HG02678 (cell line): Measurements from ENCODE around the gene PRKX.
"Not testable (repeated sequence)": the region's sequence is repeated elsewhere in the genome, so short reads cannot be mapped to it uniquely, and the experiment has no call there.

Experiments
- ATAC-seq: cut with Tn5 transposase; IDR thresholded peaks from one replicate; pipeline ENCODE4 v1.9.1; 2021; ENCODE audit warnings: mild to moderate bottlenecking, moderate library complexity; ENCODE audit not compliant: unreplicated experiment

PRKX gene

DNA sequence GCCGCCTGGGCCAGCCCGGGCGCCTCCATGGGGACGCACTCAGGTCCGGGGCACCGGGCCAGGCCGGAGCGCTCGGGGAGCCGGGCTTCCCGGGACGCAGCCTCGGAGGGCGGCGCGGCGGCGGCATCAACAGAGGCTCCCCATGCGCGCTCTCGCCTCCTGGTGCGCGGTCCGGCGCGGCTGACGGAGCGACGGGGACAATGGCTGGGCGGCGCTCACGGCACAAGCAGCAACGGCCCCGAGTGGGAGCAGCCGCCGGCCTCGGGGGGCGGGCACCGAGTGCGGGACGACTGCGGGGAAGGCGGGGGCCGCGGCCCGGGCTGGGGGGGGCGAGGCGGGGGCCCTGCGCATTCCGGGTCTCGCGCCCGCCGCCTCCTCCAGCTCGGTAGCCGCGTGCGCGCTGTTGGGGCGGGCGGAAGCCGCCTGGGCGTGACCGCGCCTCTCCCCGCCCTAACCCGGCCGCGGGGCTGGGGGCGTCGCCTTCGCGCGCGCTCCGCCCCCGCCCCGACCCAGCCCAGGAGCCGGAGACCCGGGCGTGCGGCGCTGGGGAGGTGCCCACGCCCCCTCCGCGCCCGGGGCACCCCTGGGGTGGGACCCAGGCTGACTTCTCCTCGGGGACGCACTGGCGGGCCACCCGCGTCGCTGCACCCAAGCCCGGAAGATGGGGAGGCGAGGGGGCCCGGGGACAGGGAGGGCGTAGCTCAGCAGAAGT lies at the start of gene PRKX:
Gene PRKX (minus strand): TSS at position 425 of the 712 bp plus-strand sequence. CDS start 396 bp downstream, at position 29.
- ATAC-seq, result peak; percentile 77

DNA sequence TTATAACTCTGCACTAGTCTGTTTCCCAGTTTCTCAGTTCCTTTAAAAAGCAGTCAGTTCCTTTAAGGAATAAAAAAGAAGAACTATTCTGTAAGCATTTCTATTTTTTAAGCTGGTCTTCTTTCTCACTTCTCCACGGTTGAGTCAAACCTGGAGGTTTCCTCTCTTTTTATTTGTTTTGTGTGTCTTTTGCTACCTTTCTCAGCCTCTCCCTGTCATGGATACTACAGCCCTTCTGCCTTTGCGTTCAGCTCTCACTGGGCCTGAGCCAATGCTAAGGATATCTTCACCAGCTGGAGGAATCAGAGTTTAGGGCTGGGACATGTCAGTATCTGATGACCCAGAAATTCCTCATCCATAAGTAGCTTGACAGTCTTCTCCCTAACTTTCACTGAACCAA lies 49.7 kb upstream of the PRKX start:
- ATAC-seq, result no peak

DNA sequence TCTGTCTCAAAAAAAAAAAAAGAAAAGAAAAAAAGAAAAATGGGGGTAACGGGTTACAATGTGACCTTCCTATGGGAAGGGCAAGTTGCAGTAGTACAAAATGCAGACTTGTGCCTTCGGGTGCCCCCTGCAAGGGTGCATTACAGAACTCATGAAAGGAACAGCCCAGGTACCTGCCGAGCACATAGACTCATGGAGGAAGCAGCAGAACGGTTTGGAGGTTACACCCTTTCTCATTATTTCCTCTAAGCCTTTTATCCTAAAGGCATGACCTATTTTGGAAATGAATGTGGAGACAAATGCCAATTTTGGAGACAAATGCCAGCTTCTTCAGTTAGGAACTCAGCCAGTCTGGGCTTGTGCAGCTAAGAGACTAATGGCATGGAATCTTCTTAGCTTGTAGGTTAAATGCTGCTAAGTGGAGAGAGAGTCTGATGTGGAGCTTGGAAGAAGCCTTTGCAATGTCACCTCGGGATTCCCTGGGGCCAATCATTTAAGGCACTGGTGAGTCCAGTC lies 44.1 kb upstream of the PRKX start:
- no peak for ATAC-seq

DNA sequence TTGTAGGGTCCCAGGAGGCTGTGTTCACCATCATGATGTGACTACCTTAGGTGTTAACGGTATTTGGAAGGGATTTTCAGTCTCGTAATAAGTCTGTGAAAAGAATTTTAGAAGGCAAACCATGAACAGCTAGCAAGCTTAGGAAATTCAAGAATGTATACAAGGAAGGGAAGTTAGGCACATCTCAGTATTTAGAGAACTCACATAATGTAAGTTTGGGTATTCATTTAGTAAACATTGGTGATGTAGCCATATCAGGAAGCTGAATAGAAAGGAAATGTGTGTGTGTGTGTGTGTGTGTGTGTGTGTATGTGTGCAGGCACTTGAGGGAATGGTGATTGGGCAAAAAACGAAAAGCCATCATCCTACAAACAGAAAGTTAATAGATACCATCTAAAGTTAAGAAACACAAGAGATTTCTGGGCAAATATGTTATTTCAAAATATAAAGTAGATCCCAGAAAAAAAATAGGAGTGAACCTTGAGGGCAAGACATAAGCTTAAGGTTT lies 34.7 kb upstream of the PRKX start:
- ATAC-seq, result no peak

DNA sequence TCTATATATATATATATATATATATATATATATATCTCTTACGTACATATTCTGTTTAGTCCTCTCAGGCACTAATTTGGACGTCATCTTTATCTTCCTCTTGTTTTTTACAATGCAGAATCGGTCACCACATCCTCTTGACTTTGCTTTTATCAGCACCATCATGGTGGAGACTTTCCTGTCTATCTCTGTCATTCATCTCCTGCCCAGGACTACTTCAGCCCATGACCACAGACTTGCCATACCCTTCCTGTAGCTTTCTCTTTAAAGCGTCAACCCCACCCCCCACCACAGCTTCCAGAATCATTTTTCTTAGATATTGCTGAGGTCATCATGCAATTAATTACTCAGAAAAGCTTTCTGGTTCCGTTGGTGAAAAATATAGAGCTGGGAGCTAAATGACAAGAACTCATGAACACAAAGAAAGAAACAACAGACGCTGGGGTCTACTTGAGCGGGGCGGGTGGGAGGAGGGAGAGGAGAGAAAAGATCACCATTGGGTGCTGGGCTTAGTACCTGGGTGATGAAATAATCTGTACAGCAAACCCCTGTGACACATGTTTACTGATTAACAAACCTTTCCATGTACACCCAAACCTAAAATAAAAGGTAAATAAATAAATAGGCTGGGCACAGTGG lies 30.5 kb upstream of the PRKX start:
- ATAC-seq, result no peak

DNA sequence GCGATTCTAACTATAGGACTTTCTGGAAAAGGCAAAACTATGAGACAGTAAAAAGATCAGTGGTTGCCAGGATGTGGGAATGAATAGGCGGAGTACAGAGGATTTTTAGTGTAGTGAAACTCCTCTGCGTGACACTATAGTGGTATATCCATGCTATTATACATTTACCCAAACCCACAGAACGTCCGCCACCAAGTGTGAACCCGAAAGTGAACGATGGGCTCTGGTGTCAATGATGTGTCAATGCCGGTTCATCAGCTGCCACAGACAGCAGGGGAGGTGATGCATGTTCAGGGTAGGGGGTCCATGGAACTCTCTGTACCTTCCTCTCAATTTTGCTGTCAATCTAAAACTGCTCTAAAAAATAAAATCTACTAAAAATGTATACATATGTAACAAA lies 27.5 kb upstream of the PRKX start:
- not testable (repeated sequence) for ATAC-seq

DNA sequence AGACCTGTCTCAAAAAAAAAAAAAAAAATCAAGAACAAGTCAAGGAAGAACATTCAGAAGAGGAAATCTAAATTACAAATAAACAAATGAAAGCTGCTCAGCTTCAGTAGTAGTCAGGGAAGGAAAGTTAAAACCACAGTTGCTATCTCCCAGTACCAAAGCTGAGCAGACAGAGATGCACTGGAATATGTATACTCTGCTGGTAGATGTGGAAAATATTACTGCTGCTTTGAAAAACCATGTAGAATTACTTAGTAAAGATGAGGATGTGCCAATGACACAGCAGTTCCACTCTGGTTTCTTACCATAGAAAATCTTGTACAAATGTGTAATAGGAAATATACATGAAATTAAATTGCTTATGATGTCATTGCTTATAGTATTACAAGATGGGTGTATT lies 25.1 kb upstream of the PRKX start:
- no peak for ATAC-seq

DNA sequence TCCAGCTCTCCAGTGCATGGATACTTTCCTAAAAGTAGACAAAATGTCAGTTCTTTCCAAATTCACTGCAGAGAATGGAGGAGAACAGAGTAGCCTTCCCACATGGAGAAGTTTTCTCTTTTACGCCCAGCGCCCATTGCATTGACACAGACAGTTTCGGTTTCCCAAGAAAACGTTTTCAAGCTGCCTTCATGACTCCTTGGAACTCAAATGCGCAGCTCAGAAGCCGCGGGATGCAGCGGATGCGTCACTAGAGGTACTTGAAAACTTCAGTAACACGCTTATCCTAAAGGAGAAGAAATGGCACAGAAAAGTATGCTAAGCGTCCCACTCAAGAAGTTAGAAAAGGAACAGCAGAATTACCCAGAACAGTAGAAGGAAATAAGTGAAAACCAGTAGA lies 23.1 kb upstream of the PRKX start:
- ATAC-seq, result not testable (repeated sequence)

DNA sequence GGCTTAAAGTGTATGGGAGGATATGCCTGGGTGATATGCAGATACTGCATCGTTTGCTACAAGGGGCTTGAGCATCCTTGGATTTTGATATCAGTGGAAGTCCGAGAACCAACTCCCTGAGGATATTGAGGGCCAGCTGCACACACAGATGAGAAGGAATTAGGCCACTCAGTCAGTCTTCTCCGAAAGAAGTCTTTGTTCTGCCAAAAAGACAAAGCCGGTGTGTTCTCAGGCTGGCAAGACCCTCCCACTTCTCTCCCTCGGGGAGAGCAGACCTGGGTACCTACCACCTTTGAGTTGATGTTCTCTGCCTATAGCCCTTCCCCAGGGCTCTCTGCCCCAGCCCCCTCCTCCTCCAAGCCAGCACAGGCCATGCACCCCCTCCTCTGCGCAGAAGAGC lies 22.4 kb upstream of the PRKX start:
- ATAC-seq, result not testable (repeated sequence)

DNA sequence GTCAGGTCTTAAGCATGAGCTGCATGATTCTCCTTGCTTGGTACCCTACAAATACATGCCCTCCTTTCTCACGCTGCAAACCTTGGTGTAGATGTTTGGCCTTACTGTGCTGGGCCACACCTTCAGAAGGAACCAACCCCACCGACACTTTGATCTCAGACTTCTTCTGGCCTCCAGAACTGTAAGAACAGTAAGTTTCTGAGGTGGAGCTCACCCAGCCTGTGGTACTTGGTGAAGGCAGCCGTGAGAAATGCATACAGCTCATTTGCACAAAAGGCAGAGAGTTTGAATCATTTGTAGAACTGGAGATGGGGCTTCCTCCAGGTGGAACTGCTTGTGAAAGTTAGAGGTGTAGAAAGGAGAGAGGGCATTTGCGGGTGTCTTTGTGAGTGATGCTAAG lies 21.0 kb upstream of the PRKX start:
- ATAC-seq, result not testable (repeated sequence)

DNA sequence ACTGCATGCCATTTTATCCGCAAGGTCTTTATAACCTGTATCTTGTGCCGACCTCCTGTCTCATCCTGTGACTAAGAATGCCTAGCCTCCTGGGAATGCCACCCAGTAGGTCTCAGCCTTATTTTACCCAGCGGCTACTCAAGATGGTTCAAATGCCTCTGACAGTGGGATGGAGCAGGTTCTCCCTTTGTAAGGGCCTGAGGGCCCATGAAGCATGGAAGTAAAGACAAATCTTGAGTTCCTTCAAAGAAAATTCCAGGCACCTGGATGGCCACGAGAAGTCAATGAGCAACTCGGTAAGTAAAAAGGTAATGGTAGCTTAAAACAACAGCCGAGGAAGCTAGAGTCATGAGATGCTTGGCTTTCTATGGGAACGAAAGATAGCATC lies 19.6 kb upstream of the PRKX start:
- no peak for ATAC-seq

DNA sequence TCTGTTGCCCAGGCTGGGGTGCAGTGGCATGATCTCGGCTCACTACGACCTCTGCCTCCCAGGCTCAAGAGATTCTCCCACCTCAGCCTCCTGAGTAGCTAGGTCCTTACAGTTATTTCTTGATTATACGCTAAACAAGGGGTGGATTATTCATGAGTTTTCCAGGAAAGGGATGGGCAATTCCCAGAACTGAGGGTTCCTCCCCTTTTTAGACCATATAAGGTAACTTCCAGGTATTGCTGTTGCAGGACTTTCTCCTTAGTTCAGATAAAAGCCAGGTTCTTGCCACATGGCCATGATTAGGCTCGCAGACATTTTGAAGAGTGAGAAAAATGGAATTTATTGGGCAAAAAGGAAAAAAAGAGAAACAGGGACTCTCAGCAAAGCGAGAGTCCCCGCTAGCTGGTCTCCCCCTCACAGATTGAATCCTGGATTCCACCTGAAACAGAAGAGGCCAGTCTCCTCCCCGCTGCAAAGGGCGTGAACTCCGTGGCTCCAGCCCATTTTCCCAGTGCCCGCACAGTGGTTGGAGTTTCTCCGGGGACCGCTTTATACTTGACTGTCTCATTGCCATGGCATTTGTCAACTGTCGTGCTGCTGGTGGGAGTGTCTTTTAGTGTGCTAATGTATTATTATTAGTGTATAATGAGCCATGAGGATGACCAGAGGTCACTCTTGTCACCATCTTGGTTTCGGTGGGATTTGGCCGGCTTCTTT lies 19.0 kb upstream of the PRKX start:
- ATAC-seq, result not testable (repeated sequence)

DNA sequence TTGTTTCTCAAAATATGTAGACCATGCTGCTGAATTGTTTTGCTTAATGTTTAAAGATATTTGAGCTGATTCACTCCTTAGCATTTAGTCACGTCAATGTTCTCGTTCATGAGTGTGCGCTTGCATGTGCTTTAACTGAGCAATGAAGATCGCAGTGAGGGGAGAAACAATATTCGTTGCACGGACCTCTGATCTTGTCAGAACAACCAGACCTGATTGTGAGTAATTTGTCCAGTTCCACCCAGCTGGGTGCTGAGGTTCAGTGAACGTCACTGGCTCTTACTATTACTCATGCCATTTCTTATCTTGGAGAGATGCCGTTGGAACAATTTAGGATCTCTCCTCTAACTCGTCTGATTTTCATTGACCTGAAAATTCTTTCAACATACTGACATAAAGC lies 15.0 kb upstream of the PRKX start:
- ATAC-seq, result no peak

DNA sequence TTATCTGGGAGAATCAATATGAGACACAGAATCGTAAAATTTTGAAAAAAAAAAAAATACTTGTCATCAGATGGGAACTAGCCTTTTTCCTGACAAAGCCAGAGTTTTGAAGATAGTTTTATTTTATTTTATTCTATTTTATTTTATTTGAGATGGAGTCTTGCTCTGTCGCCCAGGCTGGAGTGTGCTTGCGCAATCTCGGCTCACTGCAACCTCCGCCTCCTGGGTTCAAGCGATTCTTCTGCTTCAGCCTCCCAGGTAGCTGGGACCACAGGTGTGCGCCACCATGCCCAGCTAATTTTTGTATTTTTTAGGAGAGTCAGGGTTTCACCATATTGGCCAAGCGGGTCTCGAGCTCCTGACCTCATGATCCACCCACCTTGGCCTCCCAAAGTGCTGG lies 10.0 kb upstream of the PRKX start:
- not testable (repeated sequence) for ATAC-seq

DNA sequence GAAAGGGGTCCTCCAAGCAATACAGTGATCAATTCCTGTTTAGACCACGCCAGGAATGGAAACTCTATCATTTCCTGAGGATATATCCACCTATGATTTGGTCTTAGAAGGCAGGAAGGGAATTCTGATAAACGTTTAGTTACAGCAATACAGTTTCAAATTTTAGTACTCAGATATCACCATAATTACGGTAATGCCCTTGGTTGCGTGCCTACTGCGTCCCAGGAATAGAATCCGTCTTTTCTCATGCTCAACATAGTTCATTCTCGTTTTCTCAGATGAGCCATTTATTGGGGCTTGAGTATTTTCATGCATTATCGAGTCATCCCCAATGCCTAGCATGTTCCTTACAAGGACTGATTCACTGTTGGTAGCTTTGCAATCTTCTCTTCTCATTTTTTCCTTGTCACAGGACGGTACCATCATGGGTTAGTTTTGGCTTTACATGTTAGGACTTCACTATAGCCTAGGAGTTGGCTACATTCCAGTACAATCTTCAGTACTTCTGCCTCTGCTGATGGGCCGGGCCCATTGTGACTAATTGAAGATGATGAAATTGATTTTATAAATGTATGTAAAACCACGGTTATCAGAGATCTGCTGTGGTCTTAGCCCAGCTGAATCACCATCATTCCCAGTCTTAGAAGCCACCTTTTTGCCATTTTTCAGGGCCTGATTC lies 4.4 kb upstream of the PRKX start:
- ATAC-seq, result no peak

DNA sequence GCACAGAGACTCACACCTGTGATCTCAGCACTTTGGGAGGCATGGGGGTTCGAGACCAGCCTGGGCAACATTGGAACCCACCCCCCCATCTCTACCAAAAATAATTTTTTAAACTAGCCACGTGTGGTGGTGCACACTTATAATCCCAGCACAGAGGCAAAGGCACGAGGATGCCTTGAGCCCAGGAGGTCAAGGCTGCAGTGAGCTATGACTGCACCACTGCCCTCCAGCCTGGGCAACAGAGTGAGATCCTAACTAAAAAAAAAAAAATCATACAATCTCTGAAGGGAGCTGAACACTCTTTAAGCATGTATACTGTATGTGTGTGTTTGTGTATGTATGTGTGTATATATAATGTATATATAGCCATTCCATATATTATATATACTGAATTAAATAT lies 2.5 kb upstream of the PRKX start:
- no peak for ATAC-seq

DNA sequence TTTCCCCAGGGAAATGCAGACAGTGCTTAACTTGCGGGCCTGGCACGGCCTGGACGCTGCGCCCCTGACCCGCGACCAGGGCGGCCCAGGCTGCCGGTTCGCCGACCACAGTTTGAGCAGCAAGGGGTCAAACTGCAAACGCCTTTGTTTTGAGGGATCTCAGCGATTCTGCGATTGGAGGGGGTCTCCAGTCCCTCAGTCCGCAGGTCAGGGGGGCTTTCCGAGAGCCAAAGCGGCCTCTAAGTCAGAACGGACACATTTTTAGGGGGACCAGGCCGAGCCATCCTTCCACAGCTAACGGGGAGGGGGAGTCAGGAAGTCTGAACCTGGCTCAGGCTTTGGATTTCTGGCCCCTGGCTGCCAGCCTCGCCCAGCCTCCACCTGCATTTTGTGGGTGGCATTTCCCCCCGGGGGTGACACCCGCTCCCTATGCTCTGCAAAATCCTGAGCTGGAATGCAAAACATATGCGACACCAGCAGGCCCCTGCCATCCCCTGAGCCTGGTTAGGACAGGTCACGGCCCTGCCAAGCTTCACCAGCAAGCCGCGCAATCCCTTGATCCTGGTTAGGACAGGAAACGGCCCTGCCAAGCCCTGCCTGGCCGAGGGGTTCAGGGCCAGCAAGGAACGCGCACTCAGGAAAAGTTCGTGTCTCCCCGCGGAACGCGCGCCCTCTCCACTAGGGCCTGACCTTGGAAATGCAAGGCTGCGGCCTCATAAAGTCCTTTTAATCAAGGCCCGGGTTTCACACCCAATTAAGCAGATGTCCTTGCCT lies 1.4 kb upstream of the PRKX start:
- not testable (repeated sequence) for ATAC-seq

DNA sequence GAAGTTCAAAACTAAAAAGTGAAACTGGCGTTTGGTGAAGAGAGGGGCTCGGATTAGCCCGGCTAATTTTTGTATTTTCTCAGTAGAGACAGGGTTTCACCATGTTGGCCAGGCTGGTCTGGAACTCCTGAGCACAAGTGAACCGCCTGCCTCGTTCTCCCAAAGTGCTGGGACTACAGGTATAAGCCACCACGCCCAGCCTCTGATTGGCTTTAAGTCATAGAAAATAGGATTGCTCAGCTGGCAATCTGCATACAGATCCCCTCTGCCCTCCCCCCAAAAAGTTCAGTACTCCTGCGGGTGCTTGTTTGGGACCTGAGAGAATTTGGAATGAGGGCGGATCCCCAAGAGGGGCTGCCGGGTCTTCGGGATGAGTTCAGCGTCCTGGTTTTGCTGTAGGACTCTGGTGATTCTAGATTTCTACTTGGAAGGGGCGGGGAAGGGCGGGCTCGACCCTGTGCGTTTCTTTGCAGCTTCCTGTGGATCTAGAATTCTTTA lies 537 bp upstream of the PRKX start:
- ATAC-seq, result no peak

DNA sequence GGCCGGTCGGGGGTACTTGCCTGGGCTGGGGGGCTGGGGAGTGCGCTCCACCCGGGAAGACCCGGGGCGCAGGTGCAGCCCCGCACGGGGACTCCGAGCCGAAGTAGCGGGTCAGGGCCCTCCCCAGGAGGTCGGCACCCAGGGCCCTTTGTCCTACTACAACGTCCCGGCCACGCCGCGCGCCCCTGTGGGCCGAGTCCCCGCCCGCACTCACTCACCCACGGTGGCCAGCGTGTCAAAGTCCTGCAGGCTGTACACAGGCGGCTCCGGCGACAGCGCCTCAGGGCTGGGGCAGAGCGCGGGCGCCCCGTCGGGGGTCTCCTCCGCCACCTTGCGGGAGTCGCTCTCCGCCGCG lies 602 bp downstream of the PRKX start:
- peak; percentile 21 for ATAC-seq
